ENCODE measurements around the gene EPOP. TPM values are rescaled to one million over a fixed set of nuclear protein-coding genes. Genes with fewer than 3 reads are reported as not detected.
A peak's percentile ranks its signal among the peaks of the same experiment; 100 is the strongest.

Gene EPOP
- total and polyA plus RNA-seq, 2 of the 13 experiments (the other 11 are each of a cell fraction or from before 2014, with no cell fraction given): 14.7 to 37.8 TPM

DNA sequence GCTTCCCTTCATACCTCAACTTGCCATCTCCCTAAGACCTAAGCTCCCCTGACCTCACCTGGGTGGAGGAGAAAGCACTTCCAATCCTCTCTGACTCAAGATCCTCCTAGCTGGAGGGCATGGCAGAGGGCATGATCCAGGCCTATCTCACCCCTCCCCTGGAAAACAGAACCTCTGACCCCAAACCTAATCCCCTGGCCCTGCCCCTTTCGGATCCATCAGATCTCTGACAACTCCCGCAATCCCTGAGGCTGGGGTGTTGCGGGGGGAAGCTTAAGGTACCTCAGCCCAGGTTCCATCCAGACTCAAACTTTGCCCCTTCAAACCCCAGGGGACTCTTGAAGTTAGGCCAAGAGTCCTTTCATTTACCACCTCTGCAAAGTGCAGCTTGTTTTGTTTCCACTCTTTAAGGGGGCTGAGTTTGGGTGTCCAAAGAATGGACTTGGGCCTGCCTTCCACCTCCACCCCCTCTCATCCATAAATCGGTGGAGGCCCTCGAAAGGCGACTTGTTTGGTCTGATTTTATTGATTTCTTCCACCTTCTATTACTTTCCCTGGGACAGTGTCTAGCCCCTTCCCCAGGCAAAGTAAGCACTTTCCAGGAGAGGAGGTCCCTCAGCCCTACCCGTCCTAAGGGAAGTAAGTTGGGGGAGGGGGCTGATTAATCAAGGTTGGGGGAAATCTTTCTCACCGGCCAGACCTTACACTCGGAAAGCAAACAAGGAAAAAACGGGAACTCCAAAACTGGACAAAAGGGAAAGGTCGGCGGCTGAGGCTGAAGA is 2.6 kb downstream of the EPOP start (continued):
- TF ChIP-seq SKI (IDR thresholded peaks at IDR 0.05; ENCODE audit: partially characterized antibody) (peak; percentile 9), PHF8 (CRISPR knock-in tag; IDR thresholded peaks at IDR 0.05) (0 out of 2 replicates have a peak, but pooled peaks have one; percentile 17), ZNF615 (CRISPR knock-in tag; IDR thresholded peaks at IDR 0.05; ENCODE audit: borderline replicate concordance) (no peak), IRX3 (CRISPR knock-in tag; IDR thresholded peaks at IDR 0.05; ENCODE audit: borderline replicate concordance, low read depth) (no peak), ARHGAP35 (CRISPR knock-in tag; IDR thresholded peaks at IDR 0.05; ENCODE audit: borderline replicate concordance) (0 out of 2 replicates have a peak, but pooled peaks have one; percentile 42), NR2F2 (IDR thresholded peaks at IDR 0.05; ENCODE audit: borderline replicate concordance, low read depth) (peak; percentile 55; the same call in 1 of the 2 replicates), ZNF567 (CRISPR knock-in tag; IDR thresholded peaks at IDR 0.05; ENCODE audit: borderline replicate concordance) (no peak; the same call in 1 of the 2 replicates)
- TF ChIP-seq, protein P1, sequence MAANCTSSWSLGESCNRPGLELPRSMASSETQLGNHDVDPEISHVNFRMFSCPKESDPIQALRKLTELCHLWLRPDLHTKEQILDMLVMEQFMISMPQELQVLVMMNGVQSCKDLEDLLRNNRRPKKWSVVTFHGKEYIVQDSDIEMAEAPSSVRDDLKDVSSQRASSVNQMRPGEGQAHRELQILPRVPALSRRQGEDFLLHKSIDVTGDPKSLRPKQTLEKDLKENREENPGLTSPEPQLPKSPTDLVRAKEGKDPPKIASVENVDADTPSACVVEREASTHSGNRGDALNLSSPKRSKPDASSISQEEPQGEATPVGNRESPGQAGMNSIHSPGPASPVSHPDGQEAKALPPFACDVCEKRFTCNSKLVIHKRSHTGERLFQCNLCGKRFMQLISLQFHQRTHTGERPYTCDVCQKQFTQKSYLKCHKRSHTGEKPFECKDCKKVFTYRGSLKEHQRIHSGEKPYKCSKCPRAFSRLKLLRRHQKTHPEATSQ (CRISPR knock-in tag; IDR thresholded peaks at IDR 0.05; ENCODE audit: borderline replicate concordance): peak; percentile 42; the same call in 1 of the 2 replicates
- TF ChIP-seq, protein P2, sequence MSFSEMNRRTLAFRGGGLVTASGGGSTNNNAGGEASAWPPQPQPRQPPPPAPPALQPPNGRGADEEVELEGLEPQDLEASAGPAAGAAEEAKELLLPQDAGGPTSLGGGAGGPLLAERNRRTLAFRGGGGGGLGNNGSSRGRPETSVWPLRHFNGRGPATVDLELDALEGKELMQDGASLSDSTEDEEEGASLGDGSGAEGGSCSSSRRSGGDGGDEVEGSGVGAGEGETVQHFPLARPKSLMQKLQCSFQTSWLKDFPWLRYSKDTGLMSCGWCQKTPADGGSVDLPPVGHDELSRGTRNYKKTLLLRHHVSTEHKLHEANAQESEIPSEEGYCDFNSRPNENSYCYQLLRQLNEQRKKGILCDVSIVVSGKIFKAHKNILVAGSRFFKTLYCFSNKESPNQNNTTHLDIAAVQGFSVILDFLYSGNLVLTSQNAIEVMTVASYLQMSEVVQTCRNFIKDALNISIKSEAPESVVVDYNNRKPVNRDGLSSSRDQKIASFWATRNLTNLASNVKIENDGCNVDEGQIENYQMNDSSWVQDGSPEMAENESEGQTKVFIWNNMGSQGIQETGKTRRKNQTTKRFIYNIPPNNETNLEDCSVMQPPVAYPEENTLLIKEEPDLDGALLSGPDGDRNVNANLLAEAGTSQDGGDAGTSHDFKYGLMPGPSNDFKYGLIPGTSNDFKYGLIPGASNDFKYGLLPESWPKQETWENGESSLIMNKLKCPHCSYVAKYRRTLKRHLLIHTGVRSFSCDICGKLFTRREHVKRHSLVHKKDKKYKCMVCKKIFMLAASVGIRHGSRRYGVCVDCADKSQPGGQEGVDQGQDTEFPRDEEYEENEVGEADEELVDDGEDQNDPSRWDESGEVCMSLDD (CRISPR knock-in tag; IDR thresholded peaks at IDR 0.05; ENCODE audit: borderline replicate concordance): peak; percentile 35; the same call in 1 of the 2 replicates
- TF ChIP-seq, protein P3, sequence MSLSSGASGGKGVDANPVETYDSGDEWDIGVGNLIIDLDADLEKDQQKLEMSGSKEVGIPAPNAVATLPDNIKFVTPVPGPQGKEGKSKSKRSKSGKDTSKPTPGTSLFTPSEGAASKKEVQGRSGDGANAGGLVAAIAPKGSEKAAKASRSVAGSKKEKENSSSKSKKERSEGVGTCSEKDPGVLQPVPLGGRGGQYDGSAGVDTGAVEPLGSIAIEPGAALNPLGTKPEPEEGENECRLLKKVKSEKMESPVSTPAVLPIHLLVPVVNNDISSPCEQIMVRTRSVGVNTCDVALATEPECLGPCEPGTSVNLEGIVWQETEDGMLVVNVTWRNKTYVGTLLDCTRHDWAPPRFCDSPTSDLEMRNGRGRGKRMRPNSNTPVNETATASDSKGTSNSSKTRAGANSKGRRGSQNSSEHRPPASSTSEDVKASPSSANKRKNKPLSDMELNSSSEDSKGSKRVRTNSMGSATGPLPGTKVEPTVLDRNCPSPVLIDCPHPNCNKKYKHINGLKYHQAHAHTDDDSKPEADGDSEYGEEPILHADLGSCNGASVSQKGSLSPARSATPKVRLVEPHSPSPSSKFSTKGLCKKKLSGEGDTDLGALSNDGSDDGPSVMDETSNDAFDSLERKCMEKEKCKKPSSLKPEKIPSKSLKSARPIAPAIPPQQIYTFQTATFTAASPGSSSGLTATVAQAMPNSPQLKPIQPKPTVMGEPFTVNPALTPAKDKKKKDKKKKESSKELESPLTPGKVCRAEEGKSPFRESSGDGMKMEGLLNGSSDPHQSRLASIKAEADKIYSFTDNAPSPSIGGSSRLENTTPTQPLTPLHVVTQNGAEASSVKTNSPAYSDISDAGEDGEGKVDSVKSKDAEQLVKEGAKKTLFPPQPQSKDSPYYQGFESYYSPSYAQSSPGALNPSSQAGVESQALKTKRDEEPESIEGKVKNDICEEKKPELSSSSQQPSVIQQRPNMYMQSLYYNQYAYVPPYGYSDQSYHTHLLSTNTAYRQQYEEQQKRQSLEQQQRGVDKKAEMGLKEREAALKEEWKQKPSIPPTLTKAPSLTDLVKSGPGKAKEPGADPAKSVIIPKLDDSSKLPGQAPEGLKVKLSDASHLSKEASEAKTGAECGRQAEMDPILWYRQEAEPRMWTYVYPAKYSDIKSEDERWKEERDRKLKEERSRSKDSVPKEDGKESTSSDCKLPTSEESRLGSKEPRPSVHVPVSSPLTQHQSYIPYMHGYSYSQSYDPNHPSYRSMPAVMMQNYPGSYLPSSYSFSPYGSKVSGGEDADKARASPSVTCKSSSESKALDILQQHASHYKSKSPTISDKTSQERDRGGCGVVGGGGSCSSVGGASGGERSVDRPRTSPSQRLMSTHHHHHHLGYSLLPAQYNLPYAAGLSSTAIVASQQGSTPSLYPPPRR (CRISPR knock-in tag; IDR thresholded peaks at IDR 0.05; ENCODE audit: borderline replicate concordance): peak; percentile 15; the same call in 1 of the 2 replicates
- TF ChIP-seq, protein P4, sequence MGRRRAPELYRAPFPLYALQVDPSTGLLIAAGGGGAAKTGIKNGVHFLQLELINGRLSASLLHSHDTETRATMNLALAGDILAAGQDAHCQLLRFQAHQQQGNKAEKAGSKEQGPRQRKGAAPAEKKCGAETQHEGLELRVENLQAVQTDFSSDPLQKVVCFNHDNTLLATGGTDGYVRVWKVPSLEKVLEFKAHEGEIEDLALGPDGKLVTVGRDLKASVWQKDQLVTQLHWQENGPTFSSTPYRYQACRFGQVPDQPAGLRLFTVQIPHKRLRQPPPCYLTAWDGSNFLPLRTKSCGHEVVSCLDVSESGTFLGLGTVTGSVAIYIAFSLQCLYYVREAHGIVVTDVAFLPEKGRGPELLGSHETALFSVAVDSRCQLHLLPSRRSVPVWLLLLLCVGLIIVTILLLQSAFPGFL (CRISPR knock-in tag; IDR thresholded peaks at IDR 0.05): no peak
- TF ChIP-seq, protein P5, sequence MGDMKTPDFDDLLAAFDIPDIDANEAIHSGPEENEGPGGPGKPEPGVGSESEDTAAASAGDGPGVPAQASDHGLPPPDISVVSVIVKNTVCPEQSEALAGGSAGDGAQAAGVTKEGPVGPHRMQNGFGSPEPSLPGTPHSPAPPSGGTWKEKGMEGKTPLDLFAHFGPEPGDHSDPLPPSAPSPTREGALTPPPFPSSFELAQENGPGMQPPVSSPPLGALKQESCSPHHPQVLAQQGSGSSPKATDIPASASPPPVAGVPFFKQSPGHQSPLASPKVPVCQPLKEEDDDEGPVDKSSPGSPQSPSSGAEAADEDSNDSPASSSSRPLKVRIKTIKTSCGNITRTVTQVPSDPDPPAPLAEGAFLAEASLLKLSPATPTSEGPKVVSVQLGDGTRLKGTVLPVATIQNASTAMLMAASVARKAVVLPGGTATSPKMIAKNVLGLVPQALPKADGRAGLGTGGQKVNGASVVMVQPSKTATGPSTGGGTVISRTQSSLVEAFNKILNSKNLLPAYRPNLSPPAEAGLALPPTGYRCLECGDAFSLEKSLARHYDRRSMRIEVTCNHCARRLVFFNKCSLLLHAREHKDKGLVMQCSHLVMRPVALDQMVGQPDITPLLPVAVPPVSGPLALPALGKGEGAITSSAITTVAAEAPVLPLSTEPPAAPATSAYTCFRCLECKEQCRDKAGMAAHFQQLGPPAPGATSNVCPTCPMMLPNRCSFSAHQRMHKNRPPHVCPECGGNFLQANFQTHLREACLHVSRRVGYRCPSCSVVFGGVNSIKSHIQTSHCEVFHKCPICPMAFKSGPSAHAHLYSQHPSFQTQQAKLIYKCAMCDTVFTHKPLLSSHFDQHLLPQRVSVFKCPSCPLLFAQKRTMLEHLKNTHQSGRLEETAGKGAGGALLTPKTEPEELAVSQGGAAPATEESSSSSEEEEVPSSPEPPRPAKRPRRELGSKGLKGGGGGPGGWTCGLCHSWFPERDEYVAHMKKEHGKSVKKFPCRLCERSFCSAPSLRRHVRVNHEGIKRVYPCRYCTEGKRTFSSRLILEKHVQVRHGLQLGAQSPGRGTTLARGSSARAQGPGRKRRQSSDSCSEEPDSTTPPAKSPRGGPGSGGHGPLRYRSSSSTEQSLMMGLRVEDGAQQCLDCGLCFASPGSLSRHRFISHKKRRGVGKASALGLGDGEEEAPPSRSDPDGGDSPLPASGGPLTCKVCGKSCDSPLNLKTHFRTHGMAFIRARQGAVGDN (CRISPR knock-in tag; IDR thresholded peaks at IDR 0.05): peak; percentile 38
